Fibroblast of upper back skin (primary cell): ENCODE results near the gene IQUB.
A peak's percentile ranks its signal among the peaks of the same experiment; 100 is the strongest.
"Not testable (repeated sequence)": the region's sequence is repeated elsewhere in the genome, so short reads cannot be mapped to it uniquely, and the experiment has no call there.

ENCODE experiments used
- DNase-seq: peaks from one replicate; pipeline ENCODE4 v3.0.0-alpha.2; 2013

Gene IQUB

DNA sequence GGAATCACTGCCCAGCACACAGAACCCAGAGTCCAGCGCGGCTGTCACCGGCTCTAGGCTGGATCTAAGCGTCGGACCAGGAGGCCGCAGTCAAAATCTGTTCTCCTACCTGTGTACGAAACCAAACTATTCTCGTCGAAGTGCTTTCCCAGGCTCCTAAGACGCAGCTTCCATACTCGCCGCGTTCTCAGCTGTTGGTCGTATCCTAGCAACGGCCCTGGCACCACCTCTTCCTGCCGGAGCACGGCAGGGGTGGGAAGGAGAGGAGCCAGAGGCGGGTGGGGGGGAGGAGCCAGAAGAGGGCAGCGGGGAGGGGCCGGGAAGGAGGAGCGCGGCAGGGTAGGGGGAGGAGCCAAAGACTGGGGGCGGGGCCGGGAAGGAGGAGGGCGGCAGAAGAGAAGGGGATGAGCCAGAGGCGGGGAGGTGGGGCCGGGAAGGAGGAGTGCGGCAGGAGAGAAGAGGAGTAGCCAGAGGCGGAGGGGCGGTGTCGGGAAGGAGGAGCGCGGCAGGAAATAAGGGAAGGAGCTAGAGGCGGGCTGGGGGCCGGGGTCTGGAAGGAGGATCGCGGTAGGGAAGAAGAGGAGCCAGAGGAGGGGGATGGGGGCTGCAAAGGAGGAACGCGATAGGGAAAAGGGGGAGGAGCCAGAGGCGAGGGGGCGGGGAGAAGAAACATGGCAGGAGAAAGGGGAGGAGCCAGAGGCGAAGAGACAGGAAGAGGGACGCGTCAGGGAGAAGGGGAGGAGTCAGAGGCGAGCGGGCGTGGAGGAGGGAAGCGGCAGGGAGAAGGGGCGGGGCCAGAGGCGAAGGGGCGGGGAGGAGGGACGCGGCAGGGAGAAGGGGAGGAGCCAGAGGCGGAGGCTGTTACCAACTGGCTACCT lies at the start of gene IQUB:
Gene IQUB (minus strand): TSS at position 213 of the 878 bp plus-strand sequence. CDS start 22,255 bp downstream, outside the sequence.
- DNase-seq = peak; percentile 98

DNA sequence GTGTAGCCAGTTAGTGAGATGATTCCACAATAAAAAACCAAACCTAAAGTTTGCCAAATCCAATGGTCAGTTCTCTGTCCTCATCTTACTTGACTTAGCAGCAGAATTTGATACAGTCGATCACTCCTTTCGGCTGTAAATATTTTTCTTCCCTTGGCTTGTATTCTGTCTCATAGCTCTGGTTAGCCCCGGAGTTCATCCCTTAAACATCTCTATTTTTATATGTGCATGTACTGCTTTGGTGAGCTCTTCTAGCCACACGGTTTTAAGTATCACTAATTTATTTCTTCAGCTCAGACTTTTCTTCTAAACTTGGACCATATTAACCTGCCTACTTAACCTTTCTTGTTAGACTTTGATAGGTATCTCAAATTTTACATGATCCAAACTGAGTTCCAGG lies 49.4 kb upstream of the IQUB start:
- no peak for DNase-seq

DNA sequence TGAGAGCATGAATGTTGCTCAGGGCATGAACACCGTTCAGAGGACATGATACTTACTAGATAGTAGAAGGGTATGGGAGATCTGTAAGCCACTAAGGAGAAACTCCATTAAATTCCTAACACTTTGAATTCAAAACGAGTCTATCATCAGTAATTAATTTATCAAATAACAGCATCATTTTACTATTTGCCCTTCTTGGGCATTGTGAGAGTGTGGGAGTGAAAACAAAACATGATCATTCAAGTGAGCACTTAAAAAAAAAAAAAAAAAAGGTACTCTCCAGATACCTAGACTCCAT lies 46.7 kb upstream of the IQUB start:
- no peak for DNase-seq

DNA sequence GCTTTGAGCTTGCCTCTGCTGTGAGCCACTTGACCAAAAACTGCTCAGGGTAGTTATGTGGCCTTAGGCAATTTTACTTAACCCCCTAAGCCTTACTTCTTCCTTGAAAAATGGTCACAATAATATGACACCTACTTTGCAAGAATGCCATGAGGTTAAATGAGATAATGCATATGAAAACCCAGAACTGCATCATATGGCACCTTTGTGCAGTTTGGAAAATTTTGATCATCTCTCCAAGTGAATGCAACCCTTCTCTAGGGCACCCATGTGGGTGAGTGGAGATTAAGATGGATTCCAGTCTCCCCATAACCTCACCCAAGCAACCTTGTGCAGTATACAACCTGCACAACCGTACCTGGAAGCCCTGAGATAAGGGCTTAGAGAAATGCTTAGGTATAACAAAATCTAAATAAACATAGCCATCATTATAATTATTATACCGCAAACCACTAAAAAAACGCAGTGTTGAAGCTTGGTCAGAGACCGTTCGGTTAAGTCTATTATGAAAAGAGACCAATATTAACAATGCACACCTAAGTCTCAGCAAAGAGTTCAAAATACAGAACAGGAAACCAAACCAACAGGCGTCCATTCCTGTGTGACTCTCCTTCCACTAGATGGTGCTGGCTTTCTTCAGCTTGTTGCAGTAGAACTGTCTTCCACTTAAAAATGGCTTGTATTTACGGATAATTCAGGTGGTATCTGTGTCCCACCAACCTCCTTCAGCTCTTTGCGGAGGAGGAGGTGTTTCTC lies 46.2 kb upstream of the IQUB start:
- DNase-seq = peak; percentile 41

DNA sequence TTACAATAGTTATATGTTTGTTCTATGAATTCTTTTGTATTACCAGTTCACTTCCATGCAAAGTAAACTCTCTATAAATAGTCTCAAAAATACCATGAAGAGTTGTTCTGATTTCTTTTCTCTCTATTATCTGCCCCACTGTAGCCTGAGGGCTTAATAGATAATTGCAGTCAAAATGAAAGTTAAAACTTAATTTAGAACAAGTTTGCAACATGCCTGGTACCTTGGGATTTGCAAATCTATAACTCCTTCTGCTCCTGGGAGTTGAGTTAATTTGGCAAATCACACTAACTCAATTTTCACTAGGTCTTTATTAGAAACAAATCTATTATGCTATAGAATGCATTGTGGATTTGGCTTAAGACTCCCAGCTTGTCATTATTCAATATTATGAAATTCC lies 45.0 kb upstream of the IQUB start:
- no peak for DNase-seq

DNA sequence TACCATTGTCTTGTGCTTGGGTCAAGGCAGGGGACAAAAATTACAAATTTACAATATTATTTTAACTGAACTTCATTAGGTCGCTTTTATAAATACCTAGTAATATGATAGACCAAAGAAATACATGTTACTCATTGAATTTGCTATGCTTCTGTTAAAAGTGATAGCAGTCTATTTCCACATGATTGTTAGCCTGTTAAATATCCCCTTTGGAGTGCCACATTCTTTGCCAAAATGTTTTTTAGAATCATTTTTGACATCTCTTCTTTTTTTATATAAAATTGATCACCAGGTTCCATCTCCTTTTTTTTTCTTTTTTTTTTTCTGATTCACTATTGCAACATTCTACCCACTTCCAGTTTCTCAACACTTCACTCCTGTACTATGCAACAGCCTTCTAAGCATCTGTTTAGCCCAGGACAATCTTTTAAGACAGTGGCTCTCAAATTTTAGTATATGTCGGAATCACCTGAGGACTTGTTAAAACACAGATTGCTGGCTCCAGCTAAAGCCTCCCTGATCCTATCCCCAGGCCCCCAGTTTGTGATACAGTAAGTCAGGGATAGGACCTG lies 39.6 kb upstream of the IQUB start:
- DNase-seq = no peak

DNA sequence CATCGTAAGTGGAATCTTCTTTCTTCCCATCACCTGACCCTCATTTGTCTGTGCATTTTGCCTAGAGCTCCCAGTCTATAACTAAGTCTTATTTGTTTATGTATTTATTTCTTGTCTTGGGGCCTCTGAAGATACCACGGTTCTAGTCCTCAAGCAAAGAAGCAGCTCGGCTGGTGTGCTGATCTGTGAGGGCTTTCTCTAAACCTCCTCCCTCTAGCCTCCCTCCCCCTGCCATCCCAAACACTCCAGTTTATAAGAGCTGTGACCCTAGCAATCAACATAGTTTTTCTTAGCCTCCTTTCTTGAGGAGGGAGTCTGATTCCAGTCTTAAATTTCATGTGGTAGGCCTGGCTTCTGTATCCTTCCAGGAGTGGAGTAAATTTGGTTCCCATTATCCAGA lies 38.9 kb upstream of the IQUB start:
- DNase-seq = no peak

DNA sequence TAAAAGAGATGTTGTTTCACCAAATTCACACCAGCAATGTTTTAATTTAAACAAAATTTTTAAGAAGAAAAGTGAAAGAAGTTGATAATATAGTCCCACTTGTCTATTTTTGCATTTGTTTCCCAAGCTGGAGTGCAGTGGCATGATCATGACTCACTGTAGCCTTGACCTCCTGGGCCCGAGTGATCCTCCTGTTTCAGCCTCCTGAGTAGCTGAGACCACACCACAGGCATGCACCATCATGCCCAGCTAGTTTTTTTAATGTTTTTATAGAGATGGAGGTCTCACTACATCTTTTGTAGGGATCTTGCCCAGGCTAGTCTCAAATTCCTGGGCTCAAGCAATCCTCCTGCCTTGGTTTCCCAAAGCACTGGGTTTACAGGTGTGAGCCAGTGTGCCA lies 37.3 kb upstream of the IQUB start:
- no peak for DNase-seq

DNA sequence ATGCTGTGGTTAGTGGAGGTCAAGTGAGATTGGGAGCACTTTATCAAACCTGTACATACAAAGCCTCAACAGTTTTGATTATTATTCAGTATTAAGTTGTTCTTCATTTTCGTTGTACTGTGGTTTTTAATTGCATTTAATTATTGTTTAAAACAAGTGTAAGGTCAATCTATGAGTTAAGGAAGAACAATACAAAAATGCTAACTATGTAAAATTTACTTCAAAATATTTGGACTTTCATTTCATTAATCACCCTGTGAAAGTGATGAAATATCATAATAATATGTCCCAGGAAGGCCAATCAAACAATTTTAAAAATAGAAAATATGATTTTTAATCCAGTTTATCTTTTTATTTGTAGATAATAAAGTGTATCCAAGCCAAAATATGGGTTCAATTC lies 36.8 kb upstream of the IQUB start:
- no peak for DNase-seq

DNA sequence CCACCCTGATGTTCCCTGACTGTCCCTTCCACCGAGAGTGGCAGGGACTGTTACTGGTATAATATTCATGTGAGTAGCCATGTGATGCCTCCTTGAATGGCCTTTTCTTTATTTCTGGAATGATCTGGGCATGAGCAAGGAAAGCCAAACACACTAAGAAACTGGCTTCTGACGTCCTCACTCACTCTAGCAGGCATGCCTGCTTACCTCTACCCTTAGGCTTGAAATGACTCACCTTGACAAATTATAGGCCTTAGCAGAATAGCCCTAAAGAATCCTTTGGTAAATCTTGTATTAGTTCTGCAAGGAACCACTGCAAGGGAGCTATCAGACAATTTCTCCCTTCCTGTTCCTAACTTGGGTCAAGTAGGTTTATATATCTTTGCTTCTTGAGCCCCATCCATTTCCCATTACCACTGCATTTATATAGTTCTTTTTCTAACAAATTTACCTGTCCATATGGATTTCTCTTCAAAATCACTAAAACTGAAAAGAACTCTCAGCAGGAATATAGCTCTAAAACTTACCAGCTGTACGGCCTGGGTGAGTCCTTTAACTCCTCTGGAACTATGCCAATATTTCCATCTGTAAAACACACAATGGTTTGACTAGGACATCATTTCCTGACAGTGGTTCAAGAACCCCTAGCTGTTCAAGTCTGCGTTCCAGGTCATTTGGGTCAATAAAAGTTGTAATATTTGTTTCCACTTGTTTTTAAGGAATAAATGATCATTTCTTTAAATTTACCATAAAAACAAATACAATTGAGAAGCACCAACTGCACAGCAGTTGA lies 36.2 kb upstream of the IQUB start:
- no peak for DNase-seq

DNA sequence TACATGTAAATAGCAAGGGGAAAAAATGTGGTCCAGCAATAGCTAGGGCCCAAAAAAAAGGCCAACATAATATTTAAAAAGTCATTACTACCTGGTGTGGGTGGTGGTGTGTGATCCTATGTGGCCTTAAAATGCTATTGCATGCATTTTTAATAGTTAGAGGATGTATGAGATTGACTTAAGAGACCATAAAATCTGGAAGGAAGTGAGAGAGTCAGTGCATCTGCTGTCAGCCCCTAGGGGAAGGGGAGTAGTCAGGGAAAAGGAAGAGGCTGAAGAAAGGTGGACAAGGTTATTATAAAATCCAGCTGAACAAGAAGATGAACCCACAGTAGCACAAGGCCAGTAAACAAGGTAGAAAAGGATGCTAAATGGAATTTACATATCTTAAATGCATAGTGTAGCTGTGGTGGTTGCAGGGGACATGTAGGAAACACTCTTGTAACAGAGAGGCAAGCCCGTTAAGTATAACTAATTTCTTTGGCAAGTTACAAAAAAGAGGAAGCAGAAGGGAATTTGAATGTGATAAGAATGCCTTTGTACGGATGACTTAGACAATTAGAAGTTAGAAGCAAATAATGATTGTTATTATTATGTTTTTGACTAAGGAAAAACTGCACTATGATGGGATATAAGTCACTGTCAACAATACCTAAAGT lies 35.1 kb upstream of the IQUB start:
- DNase-seq = no peak

DNA sequence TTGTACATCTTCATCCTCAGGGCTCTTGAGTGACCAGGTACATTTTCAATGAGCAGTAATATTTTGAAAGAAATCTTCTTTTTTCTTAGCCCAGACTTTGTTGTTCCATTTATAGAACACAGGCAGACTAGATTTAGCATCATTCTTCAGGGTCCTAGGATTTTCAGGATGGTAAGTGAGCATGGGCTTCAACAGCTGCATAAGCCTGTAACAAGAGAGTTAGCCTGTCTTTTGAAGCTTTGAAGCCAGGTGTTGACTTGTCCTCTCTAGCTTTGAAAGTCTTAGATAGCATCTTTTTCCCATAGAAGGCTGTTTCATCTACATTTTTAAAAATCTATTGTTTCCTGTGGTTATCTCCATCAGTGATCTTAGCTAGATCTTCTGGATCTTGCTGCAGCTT lies 27.7 kb upstream of the IQUB start:
- DNase-seq = no peak

DNA sequence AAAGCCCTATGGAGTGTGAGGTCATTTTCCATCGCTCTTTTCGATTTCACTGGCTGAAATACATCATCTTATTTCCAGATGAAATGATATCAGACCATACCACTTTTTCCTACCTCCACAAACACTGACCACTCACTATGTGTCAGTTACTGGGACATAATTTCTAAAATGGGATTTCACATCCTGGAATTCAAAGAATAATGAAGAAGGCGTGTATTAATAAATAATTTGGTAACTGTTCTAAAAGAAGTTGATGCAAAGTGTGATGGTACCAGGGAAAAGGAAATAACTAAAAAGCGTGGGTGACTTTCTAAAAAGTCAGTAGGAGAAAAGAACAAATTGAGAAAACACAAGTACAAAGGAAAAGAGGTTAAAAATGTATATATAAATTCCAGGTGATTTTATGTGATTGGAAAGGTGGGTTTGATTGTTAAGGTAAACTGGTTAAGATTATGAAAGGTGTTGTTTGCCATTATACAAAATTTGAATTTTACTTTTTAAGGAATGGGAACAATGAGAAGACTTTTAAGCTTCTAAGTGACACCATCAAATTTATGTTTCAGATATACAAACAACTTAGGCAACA lies 24.0 kb upstream of the IQUB start:
- DNase-seq = no peak

DNA sequence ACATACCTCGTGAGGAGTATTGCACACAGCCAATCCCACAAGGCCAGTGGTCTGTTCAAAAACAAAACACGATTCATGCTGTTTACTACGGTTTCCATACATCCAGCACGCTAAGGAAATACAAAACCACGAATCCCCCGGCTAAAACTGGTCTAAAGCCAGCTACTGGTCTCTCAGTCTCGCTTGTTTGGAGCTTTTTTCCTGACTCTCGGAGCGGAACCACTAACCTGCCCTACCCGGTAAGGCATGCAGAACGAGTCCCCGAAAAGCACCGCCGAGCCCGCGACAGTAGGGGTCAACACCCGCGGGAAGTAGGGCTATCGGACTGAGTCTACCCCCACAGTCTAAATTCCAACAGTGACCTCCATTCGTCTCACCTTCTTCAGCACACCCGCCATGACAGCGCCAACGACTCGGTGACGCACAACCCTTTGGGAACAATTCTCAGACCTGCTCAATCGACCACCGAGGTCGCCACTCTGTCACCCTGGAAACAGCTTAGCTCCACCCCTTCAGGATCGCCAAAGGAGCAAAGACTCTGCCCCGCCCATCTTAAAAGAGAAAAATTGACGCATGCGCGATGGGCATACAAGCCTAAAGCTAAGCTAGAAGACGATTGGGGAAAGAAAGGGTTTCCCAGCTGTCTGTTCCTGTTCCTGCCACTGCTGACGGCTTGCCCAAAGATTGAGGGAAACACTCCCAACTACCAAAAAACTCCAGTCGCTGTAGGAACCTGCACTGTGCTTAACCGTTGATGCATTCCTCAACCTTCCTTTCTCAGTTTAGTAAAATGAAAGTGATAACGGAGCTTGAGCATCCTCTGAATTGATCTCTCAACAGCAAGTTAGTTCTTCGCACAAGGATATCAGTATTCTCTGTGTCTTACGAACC lies 23.2 kb upstream of the IQUB start, which contains the start of gene NDUFA5:
Gene NDUFA5 (minus strand): TSS at position 421 of the 891 bp plus-strand sequence. CDS start 23 bp downstream, at position 398.
- peak; percentile 99 for DNase-seq

DNA sequence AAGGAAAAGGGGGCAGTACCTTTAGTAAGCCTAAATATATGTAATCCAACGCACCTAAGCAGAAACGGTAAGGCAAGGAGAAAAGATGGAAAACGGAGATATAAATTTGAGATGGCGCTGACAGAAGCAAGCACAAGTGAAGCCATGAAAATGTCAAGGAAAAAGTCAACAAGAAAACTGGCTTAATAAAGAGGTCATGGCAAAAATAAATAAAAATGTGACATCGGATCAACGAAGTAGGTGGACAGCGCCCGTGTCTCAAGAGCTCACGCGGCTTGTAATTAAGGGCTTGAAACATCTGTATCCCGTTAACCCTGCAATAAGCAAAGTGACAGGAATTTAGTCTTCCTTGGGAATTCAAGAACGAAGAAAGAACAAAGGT lies 22.6 kb upstream of the IQUB start:
- no peak for DNase-seq

DNA sequence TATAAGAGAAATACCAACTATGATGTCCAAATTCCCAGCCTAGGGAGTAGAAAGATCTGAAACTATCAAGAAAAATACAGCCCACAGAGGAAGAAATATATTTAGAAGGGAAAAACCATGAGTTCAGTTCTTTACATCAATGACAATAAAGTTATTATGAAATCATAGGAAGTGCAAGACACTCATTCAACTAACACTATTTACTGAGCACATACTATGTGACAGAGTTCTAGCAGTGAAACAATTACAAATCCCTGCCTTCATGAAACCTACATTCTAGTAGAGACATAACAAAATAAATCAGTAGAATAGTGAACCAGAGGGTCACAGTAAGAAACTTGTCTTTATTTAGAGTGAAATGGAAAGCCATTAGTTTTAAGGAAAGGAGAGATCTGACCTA lies 21.1 kb upstream of the IQUB start:
- DNase-seq = no peak

DNA sequence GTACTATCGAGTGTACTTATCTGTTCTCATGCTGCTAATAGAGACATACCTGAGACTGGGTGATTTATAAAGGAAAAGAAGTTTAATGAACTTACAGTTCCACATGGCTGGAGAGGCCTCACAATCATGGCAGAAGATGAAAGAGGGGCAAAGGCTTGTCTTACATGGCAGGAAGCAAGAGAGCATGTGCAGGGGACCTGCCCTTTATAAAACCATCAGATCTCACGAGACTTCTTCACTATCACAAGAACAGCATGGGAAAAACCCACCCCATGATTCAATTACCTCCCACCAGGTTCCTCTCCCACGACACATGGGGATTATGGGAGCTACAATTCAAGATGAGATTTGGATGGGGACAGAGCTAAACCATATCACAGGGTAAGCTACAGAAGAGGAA lies 18.8 kb upstream of the IQUB start:
- DNase-seq = no peak

DNA sequence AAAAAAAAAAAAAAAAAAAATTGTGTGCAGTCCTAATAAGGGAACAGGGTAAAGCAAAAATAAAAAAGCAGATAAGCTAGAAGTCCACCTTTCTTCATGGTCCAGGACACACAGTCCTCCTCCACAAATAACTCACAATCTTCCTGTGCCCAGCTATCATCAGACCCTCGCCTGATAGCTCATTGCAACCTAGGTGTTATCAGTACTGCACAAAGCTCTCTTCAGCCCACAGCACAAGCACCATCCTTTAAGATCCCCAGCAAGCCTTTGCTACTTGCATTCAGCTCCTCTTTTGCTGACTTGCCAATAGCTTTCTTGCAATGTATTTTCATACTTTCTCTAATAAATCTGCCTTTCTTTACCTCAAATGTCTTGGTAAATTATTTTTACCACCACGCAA lies 18.2 kb upstream of the IQUB start:
- no peak for DNase-seq

DNA sequence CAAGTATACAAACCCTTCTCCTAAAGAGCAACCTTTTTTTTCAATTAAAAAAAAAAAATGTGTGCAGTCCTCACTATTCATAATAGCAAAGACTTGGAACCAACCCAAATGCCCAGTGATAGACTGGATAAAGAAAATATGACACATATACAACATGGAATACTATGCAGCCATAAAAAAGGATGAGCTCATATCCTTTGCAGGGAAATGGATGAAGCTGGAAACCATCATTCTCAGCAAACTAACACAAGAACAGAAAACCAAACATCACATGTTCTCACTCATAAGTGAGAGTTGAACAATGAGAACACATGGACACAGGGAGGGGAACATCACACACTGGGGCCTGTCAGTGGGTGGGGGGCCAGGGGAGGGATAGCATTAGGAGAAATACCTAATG lies 17.7 kb upstream of the IQUB start:
- not testable (repeated sequence) for DNase-seq

DNA sequence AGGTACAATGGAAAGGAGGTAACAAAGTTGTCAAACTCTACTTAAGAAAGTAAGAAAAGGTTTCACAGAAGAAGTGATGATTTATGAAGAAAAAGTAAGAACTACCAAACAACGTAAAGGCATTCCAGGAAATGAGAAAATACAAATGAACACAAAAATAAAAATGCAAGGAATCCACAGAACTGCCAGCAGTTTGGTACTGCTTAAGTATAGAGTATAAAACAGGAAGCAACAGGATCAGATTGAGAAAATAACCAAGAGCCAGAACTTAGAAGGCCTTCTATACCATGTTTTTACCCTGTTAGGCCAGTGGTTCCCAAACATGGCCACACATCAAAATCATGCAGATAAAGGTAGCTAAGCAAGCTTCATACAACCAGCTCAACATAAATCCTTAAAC lies 14.0 kb upstream of the IQUB start:
- no peak for DNase-seq

DNA sequence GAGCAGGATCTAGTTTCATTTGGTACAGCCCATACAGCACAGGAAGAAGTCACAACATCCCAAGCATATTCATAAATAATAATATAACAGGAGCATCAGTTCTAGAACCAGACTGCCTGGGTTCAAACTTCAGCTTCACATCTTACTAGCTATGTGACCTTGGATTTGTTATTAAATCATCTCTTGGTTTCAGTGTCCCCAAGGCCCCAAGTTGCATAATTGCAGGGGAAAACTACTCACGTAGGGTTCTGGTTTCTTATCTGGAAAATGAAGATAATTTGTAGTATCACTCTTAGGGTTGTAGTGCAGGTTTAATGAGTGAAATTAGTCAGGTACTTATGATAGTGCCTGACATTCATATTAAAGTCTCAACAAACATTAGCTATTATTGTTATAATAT lies 5.5 kb upstream of the IQUB start:
- no peak for DNase-seq
